Progenitor cell of endocrine pancreas (in vitro differentiated cells): ENCODE results near the gene GRIA3. TPM values are rescaled to one million over a fixed set of nuclear protein-coding genes. Genes with fewer than 3 reads are reported as not detected.

Experiments
- DNase-seq: peaks from one replicate; pipeline ENCODE4 v3.0.0; 2021; ENCODE audit warnings: low spot score; ENCODE audit not compliant: unreplicated experiment
- H3K27ac Mint-ChIP-seq: 2 replicates; pipeline ENCODE4 v1.8.0; 2021; ENCODE audit warnings: mild to moderate bottlenecking, moderate library complexity, mixed read lengths
- H3K27me3 Mint-ChIP-seq: 2 replicates; pipeline ENCODE4 v1.8.0; 2021; ENCODE audit warnings: mixed read lengths
- H3K36me3 Mint-ChIP-seq: 2 replicates; pipeline ENCODE4 v1.8.0; 2022; ENCODE audit warnings: mixed read lengths; ENCODE audit not compliant: insufficient read depth
- H3K4me1 Mint-ChIP-seq: 2 replicates; pipeline ENCODE4 v1.8.0; 2021; ENCODE audit warnings: low read depth, mixed read lengths
- H3K4me3 Mint-ChIP-seq: 2 replicates; pipeline ENCODE4 v1.8.0; 2021; ENCODE audit warnings: low read depth, mild to moderate bottlenecking, moderate library complexity, mixed read lengths
- H3K9me3 Mint-ChIP-seq: 2 replicates; pipeline ENCODE4 v1.8.0; 2021; ENCODE audit warnings: low read depth, mixed read lengths
- CTCF ChIP-seq: fragments of 200-600 bp; sonication (generic); IDR thresholded peaks from one replicate; pipeline ENCODE4 v1.5.0; 2021; ENCODE audit warnings: antibody characterized with exemption, mild to moderate bottlenecking; ENCODE audit not compliant: unreplicated experiment
- total RNA-seq: library from RNA; stranded (reverse); gene quantifications from 2 replicates; pipeline ENCODE4 v1.2.1, GENCODE V29; 2021

The GRIA3 gene
- total RNA-seq, 1 donor from 2014 or later = 2.5 TPM

- Mint-ChIP-seq H3K36me3 (no peaks in the 10 kb centered on the region), H3K27ac (no peak overlapping the region), H3K4me1 (peaks cover 2% of the 10 kb centered on the region), H3K9me3 (peaks cover 23% of the 10 kb centered on the region), H3K4me3 (no peak overlapping the region), H3K27me3 (no peaks in the 10 kb centered on the region)
- TF ChIP-seq CTCF = no peak
- no peak for DNase-seq
These were observed 284.4 kb downstream of the GRIA3 start for GRCh38 chrX:123468481-123468880.

GRCh38 chrX:123475068-123475724 lies 291.1 kb downstream of the GRIA3 start:
- no peak overlapping the region for H3K4me3 Mint-ChIP-seq
- no peak for DNase-seq
- no peaks in the 10 kb centered on the region for H3K27me3 Mint-ChIP-seq
- no peak for TF ChIP-seq CTCF
- H3K4me1 Mint-ChIP-seq = peaks cover 3% of the 10 kb centered on the region
- no peaks in the 10 kb centered on the region for H3K36me3 Mint-ChIP-seq
- no peak overlapping the region for H3K27ac Mint-ChIP-seq
- H3K9me3 Mint-ChIP-seq = peaks cover 11% of the 10 kb centered on the region

GRCh38 chrX:123476611-123477219 lies 292.6 kb downstream of the GRIA3 start:
- no peak for DNase-seq
- H3K27ac Mint-ChIP-seq = no peak overlapping the region
- no peak overlapping the region for H3K4me3 Mint-ChIP-seq
- peaks cover 13% of the 10 kb centered on the region for H3K9me3 Mint-ChIP-seq
- H3K27me3 Mint-ChIP-seq = no peaks in the 10 kb centered on the region
- TF ChIP-seq CTCF = no peak
- no peaks in the 10 kb centered on the region for H3K36me3 Mint-ChIP-seq
- peaks cover 4% of the 10 kb centered on the region for H3K4me1 Mint-ChIP-seq

GRCh38 chrX:123477673-123478072 lies 293.6 kb downstream of the GRIA3 start:
- peaks cover 18% of the 10 kb centered on the region for H3K9me3 Mint-ChIP-seq
- H3K27ac Mint-ChIP-seq = no peak overlapping the region
- H3K4me3 Mint-ChIP-seq = no peak overlapping the region
- TF ChIP-seq CTCF = no peak
- H3K36me3 Mint-ChIP-seq = no peaks in the 10 kb centered on the region
- H3K4me1 Mint-ChIP-seq = peaks cover 4% of the 10 kb centered on the region
- no peaks in the 10 kb centered on the region for H3K27me3 Mint-ChIP-seq
- no peak for DNase-seq

- no peak for TF ChIP-seq CTCF
- Mint-ChIP-seq H3K27me3 (no peaks in the 10 kb centered on the region), H3K4me1 (peaks cover 4% of the 10 kb centered on the region), H3K9me3 (peaks cover 19% of the 10 kb centered on the region), H3K27ac (no peak overlapping the region), H3K36me3 (no peaks in the 10 kb centered on the region), H3K4me3 (no peak overlapping the region)
- no peak for DNase-seq
These were observed 298.1 kb downstream of the GRIA3 start for GRCh38 chrX:123481913-123482851.
